ENCODE measurements around the gene COG3.

Gene COG3

GRCh38 chr13:45503658-45504057 lies 38.9 kb downstream of the COG3 start:
- no peak for DNase-seq (ENCODE audit: low read depth)
- TF ChIP-seq CTCF (IDR thresholded peaks at IDR 0.05; ENCODE audit: control insufficient read depth, extremely low read depth, insufficient read depth), result no peak
- no peak overlapping the region for H3K4me3 ChIP-seq (ENCODE audit: low read depth, low read length)

GRCh38 chr13:45506811-45507210 lies 42.1 kb downstream of the COG3 start:
- no peak for DNase-seq (ENCODE audit: low read depth)
- no peak overlapping the region for H3K4me3 ChIP-seq (ENCODE audit: low read depth, low read length)
- TF ChIP-seq CTCF (IDR thresholded peaks at IDR 0.05; ENCODE audit: control insufficient read depth, extremely low read depth, insufficient read depth), result no peak

- no peak for DNase-seq (ENCODE audit: low read depth)
- no peak overlapping the region for H3K4me3 ChIP-seq (ENCODE audit: low read depth, low read length)
- TF ChIP-seq CTCF (IDR thresholded peaks at IDR 0.05; ENCODE audit: control insufficient read depth, extremely low read depth, insufficient read depth), result no peak
These were observed 44.0 kb downstream of the COG3 start for GRCh38 chr13:45508776-45509175.

DNA sequence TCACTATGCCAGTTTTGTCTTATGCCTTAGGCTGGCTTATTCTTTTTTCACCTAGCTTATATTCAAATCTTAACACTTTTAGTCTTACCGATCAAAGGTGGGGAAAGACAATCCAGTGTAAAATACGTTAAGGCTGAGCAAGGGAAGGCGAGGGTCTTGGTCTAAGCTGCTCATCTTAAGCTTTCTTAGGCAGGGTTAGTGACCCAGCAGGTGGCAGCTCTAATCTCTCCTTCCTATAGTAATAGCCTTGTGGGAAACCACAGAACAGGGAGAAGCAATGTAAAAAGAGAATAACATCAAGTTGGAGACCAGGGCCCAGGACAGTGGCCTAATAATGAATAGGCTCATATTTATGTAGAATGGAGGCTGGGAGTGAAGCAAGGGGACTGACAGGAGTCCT lies 45.9 kb downstream of the COG3 start:
- DNase-seq (ENCODE audit: low read depth), result no peak
- TF ChIP-seq CTCF (IDR thresholded peaks at IDR 0.05; ENCODE audit: control insufficient read depth, extremely low read depth, insufficient read depth), result no peak
- H3K4me3 ChIP-seq (ENCODE audit: low read depth, low read length), result no peak overlapping the region

- no peak overlapping the region for H3K4me3 ChIP-seq (ENCODE audit: low read depth, low read length)
- TF ChIP-seq CTCF (IDR thresholded peaks at IDR 0.05; ENCODE audit: control insufficient read depth, extremely low read depth, insufficient read depth), result peak; percentile 71
- no peak for DNase-seq (ENCODE audit: low read depth)
These were observed 46.8 kb downstream of the COG3 start for GRCh38 chr13:45511310-45512097.

DNA sequence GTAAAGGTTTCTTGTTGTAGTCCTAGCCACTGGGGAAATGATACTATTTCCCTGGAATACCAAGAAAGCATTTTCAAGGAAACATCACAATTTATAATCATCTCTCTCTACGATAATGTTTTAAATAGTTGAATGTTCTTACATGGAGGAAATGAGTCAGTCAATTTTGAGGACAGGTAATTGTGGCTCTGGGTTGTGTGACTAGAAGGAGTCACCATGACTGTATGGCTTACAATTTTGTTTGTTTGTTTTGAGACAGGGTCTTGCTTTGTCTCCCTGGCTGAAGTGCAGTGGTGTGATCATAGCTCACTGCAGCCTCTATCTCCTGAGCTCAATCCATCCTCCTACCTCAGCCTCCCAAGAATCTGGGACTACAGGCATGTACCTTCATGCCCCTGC lies 47.4 kb downstream of the COG3 start:
- DNase-seq (ENCODE audit: low read depth), result no peak
- no peak overlapping the region for H3K4me3 ChIP-seq (ENCODE audit: low read depth, low read length)
- no peak for TF ChIP-seq CTCF (IDR thresholded peaks at IDR 0.05; ENCODE audit: control insufficient read depth, extremely low read depth, insufficient read depth)

DNA sequence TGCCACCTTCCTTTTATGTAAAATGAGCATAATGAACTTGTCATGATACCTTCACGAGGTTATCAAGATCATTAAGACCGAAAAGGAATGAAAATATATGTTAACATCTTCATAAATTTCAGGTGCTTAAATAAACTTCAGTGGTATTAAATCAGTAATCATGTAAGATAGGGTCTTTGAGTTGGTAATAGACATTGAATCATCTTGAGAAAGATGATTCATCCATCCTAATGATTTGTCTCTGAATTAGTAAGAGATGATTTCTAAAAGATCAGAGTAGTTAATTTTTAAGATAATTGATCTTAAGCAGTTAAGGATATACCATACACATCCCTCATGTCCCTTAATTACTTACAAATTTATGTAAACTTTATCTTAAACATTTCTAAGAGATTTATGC lies 52.0 kb downstream of the COG3 start:
- no peak for DNase-seq (ENCODE audit: low read depth)
- TF ChIP-seq CTCF (IDR thresholded peaks at IDR 0.05; ENCODE audit: control insufficient read depth, extremely low read depth, insufficient read depth), result no peak
- no peak overlapping the region for H3K4me3 ChIP-seq (ENCODE audit: low read depth, low read length)
